ENCODE data around the gene PIM3. TPM values are rescaled to one million over a fixed set of nuclear protein-coding genes. Genes with fewer than 3 reads are reported as not detected.

Gene PIM3
- total RNA-seq, 4 donors from 2014 or later, result 31.7 to 106 (median 53.6) TPM

- Histone ChIP-seq H3K27me3 (peaks cover 0 to 7% of the 10 kb centered on the region in 2 donors), H3K9me3 (no peaks in the 10 kb centered on the region), H3K4me1 (peaks cover 0 to 3% of the 10 kb centered on the region in 2 donors), H3K4me3 (no peak overlapping the region), H3K36me3 (no peaks in the 10 kb centered on the region), H3K27ac (no peak overlapping the region)
- TF ChIP-seq CTCF (IDR thresholded peaks at IDR 0.05) (no peak), POLR2A (IDR thresholded peaks at IDR 0.05) (no peak)
- DNase-seq, result no peak
- intact Hi-C loops (cut with DNase I; ENCODE audit: low total_unique reads), result loop anchor here (10.0 kb wide), 1 partner anchor 281 kb away; the partner anchor contains the start of gene SELENOO
Observed at GRCh38 chr22:49924113-49924833, 36.3 kb upstream of the PIM3 start.

GRCh38 chr22:49925525-49926128, 34.9 kb upstream of the PIM3 start:
- Histone ChIP-seq H3K4me1 (peaks cover 0 to 9% of the 10 kb centered on the region in 2 donors), H3K27me3 (peaks cover 0 to 7% of the 10 kb centered on the region in 2 donors), H3K4me3 (no peak overlapping the region), H3K9me3 (no peaks in the 10 kb centered on the region), H3K36me3 (no peaks in the 10 kb centered on the region), H3K27ac (no peak overlapping the region)
- TF ChIP-seq CTCF (IDR thresholded peaks at IDR 0.05), result no peak
- TF ChIP-seq POLR2A (IDR thresholded peaks at IDR 0.05), result no peak
- intact Hi-C loops (cut with DNase I; ENCODE audit: low total_unique reads), result loop anchor here (10.0 kb wide), 1 partner anchor 279 kb away; the partner anchor contains the start of gene SELENOO
- no peak for DNase-seq

GRCh38 chr22:49926916-49927315, 33.7 kb upstream of the PIM3 start:
- Histone ChIP-seq H3K4me1 (peaks cover 0 to 9% of the 10 kb centered on the region in 2 donors), H3K36me3 (no peaks in the 10 kb centered on the region), H3K9me3 (no peaks in the 10 kb centered on the region), H3K27me3 (peaks cover 0 to 7% of the 10 kb centered on the region in 2 donors), H3K27ac (no peak overlapping the region), H3K4me3 (no peak overlapping the region)
- intact Hi-C loops (cut with DNase I; ENCODE audit: low total_unique reads), result loop anchor here (10.0 kb wide), 1 partner anchor 278 kb away; the partner anchor contains the start of gene SELENOO
- TF ChIP-seq CTCF (IDR thresholded peaks at IDR 0.05) (no peak), POLR2A (IDR thresholded peaks at IDR 0.05) (no peak)
- no peak for DNase-seq

DNA sequence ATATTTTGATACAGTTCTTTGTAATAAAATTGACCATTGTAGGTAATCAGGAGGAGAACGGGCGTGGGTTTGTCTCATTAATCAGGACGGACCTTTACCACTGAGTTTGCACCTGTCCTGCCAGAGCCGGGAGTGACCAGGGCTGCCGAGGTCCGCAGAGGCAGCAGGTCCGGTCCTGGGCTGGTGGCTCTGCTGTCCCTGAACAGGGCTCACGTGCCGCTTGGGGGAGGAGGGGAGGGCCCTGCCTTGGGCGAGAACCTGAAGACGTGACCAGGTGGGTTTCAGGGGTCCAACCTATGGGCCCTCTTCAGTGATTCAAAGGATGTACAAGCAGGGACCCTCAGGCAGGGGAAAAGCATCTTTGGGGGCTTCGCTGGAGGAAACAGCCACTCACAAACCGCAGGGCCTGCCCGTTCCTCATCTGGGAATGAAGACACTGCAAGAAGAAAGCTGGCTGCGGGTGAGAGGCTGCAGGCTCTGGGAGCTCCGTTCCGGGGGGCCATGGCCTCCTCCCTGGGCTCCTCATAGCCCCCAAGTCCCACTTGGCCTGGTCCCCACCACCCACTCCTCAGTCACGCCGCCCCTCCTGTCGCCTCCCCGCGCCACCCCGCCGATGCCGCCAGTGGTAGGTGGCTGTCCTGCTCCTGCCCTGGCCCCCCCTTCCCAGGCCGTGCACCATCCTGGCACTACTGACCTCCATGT, 32.9 kb upstream of the PIM3 start:
- intact Hi-C loops (cut with DNase I; ENCODE audit: low total_unique reads), result loop anchor here (2.0 to 10.0 kb wide), 2 partner anchors 101 to 277 kb away; partner anchors contain the start of gene SELENOO
- TF ChIP-seq CTCF (IDR thresholded peaks at IDR 0.05) (no peak), POLR2A (IDR thresholded peaks at IDR 0.05) (no peak)

More for the DNA sequence above, 32.9 kb upstream of the PIM3 start:
- DNase-seq, result no peak
- no peak overlapping the region for H3K4me3 ChIP-seq
- peaks cover 0 to 7% of the 10 kb centered on the region in 2 donors for H3K27me3 ChIP-seq
- no peak overlapping the region for H3K27ac ChIP-seq
- no peaks in the 10 kb centered on the region for H3K36me3 ChIP-seq
- H3K4me1 ChIP-seq, result peaks cover 0 to 9% of the 10 kb centered on the region in 2 donors
- no peaks in the 10 kb centered on the region for H3K9me3 ChIP-seq

Measured in uterus (tissue), 4 donors.